SK-N-SH (cell line): Measurements from ENCODE around the gene GNAS-AS1. TPM values are rescaled to one million over a fixed set of nuclear protein-coding genes. Genes with fewer than 3 reads are reported as not detected.

Experiments used
- CTCF ChIA-PET: fragments of 300-600, 350-600 bp; formaldehyde crosslinking; extraction: SDS; loops from one replicate; lab custom pipeline; 2021; lab: Yijun Ruan, JAX
- POLR2A ChIA-PET: fragments of 350-600 bp; sonication (Branson Sonifier 250); formaldehyde crosslinking; extraction: SDS; loops from one replicate; lab custom pipeline; 2020; ENCODE audit warnings: antibody characterized with exemption, inconsistent platforms; lab: Yijun Ruan, JAX
- DNase-seq: peaks from one replicate; pipeline ENCODE4 v3.0.0; 2012
- H2AFZ ChIP-seq: fragments of 200-600 bp; sonication (generic); 2 replicates; pipeline ENCODE4 v1.8.1; 2016; ENCODE audit warnings: antibody characterized with exemption, mild to moderate bottlenecking, low read depth
- H3F3A ChIP-seq: fragments of 200-600 bp; sonication (generic); replicated peaks from 2 replicates; pipeline ENCODE3; 2016; ENCODE audit warnings: antibody characterized with exemption, mild to moderate bottlenecking; ENCODE audit not compliant: insufficient read depth
- H3K27ac ChIP-seq, 2 experiments: fragments of 200-500 bp in 1 of 2; fragments of 200-600 bp in 1 of 2; sonication (Bioruptor generic) in 1 of 2; sonication (generic), shearing (Covaris generic) in 1 of 2; 2 replicates each; pipeline versions ENCODE4 v1.5.1 to v1.6.1; 2014 to 2016; ENCODE audit warnings: low read depth in 2 of 2, inconsistent platforms in 1 of 2, low read length in 1 of 2, mild to moderate bottlenecking in 1 of 2, mixed read lengths in 1 of 2
- H3K27me3 ChIP-seq: fragments of 200-600 bp; sonication (generic), shearing (Covaris generic); 2 replicates; pipeline ENCODE4 v1.6.1; 2016; ENCODE audit warnings: mixed run types; ENCODE audit not compliant: insufficient read depth
- H3K36me3 ChIP-seq, 2 experiments: fragments of 200-500 bp in 1 of 2; fragments of 200-600 bp in 1 of 2; sonication (Bioruptor generic) in 1 of 2; sonication (generic) in 1 of 2; replicated peaks in 1 of 2; 2 replicates each; pipeline versions ENCODE3 to v1.5.1; 2014 to 2016; ENCODE audit warnings: low read length in 1 of 2, mild to moderate bottlenecking in 1 of 2; ENCODE audit not compliant: insufficient read depth in 2 of 2, control insufficient read depth in 1 of 2
- H3K4me1 ChIP-seq, 2 experiments: fragments of 200-500 bp in 1 of 2; fragments of 200-600 bp in 1 of 2; sonication (Bioruptor generic) in 1 of 2; sonication (generic), shearing (Covaris generic) in 1 of 2; 2 replicates each; pipeline versions ENCODE4 v1.5.1 to v1.6.1; 2014 to 2016; ENCODE audit warnings: low read depth in 1 of 2, low read length in 1 of 2, mixed run types in 1 of 2; ENCODE audit not compliant: insufficient read depth in 2 of 2, control insufficient read depth in 1 of 2
- H3K4me2 ChIP-seq: fragments of 200-600 bp; sonication (generic), shearing (Covaris generic); 2 replicates; pipeline ENCODE4 v1.6.1; 2017; ENCODE audit warnings: mixed run types
- H3K4me3 ChIP-seq, 2 experiments: fragments of 200-500 bp in 1 of 2; fragments of 200-600 bp in 1 of 2; sonication (Bioruptor generic) in 1 of 2; sonication (generic), shearing (Covaris generic) in 1 of 2; 2 replicates each; pipeline versions ENCODE4 v1.5.1 to v1.8.1; 2014 to 2016; ENCODE audit warnings: low read depth in 2 of 2, inconsistent platforms in 1 of 2, low read length in 1 of 2, mild to moderate bottlenecking in 1 of 2, mixed read lengths in 1 of 2, moderate library complexity in 1 of 2
- H3K79me2 ChIP-seq: fragments of 200-600 bp; sonication (generic); 2 replicates; pipeline ENCODE4 v1.8.1; 2017; ENCODE audit warnings: mild to moderate bottlenecking; ENCODE audit not compliant: insufficient read depth
- H3K9ac ChIP-seq: fragments of 200-600 bp; sonication (generic); 2 replicates; pipeline ENCODE4 v1.6.1; 2017; ENCODE audit warnings: mixed run types
- H3K9me2 ChIP-seq: fragments of 200-600 bp; sonication (generic); 2 replicates; pipeline ENCODE4 v1.6.1; 2017; ENCODE audit warnings: mixed run types
- H3K9me3 ChIP-seq: fragments of 200-600 bp; sonication (generic); 2 replicates; pipeline ENCODE4 v1.6.1; 2017; ENCODE audit warnings: mixed run types, mild to moderate bottlenecking, moderate library complexity
- H4K20me1 ChIP-seq: fragments of 200-600 bp; sonication (generic); 2 replicates; pipeline ENCODE4 v1.6.1; 2017; ENCODE audit warnings: mild to moderate bottlenecking, mixed run types; ENCODE audit not compliant: insufficient read depth
- ELF1 ChIP-seq: IDR thresholded peaks from 2 replicates; pipeline ENCODE4 v1.4.0; 2012
- FOSL2 ChIP-seq: IDR thresholded peaks from 2 replicates; pipeline ENCODE4 v1.4.0; 2012; ENCODE audit warnings: low read depth, mild to moderate bottlenecking, moderate library complexity, borderline replicate concordance
- FOXM1 ChIP-seq: IDR thresholded peaks from 2 replicates; pipeline ENCODE4 v1.4.0; 2012; ENCODE audit warnings: low read depth, mild to moderate bottlenecking
- JUND ChIP-seq: IDR thresholded peaks from 2 replicates; pipeline ENCODE4 v1.4.0; 2012
- MEF2A ChIP-seq: IDR thresholded peaks from 2 replicates; pipeline ENCODE4 v1.4.0; 2012; ENCODE audit warnings: low read depth, borderline replicate concordance
- PBX3 ChIP-seq: IDR thresholded peaks from 2 replicates; pipeline ENCODE4; 2012
- POLR2AphosphoS5 ChIP-seq: IDR thresholded peaks from 2 replicates; pipeline ENCODE4 v1.6.1; 2012; ENCODE audit warnings: low read depth, low read length
- RAD21 ChIP-seq: IDR thresholded peaks from 2 replicates; pipeline ENCODE4 v1.6.1; 2012; ENCODE audit warnings: mild to moderate bottlenecking, low read length
- RCOR1 ChIP-seq: fragments of 150-350 bp; IDR thresholded peaks from 2 replicates; pipeline ENCODE4 v1.6.1; 2017; ENCODE audit warnings: antibody characterized with exemption, low read length
- REST ChIP-seq: IDR thresholded peaks from 2 replicates; pipeline ENCODE4 v1.6.1; 2012; ENCODE audit warnings: mild to moderate bottlenecking, low read depth, low read length, moderate library complexity
- RXRA ChIP-seq: IDR thresholded peaks from 2 replicates; pipeline ENCODE4 v1.4.0; 2012; ENCODE audit warnings: low read depth, mild to moderate bottlenecking, borderline replicate concordance
- SIN3A ChIP-seq: IDR thresholded peaks from 2 replicates; pipeline ENCODE4 v1.6.1; 2012; ENCODE audit warnings: low read depth, mild to moderate bottlenecking, low read length, moderate library complexity, borderline replicate concordance
- SMC3 ChIP-seq: IDR thresholded peaks from 2 replicates; pipeline ENCODE4 v1.6.1; 2012; ENCODE audit warnings: low read depth, low read length, improper control_type of control experiment
- USF1 ChIP-seq: IDR thresholded peaks from 2 replicates; pipeline ENCODE4 v1.4.0; 2012; ENCODE audit warnings: low read depth, borderline replicate concordance
- ZBTB33 ChIP-seq: IDR thresholded peaks from 2 replicates; pipeline ENCODE4 v1.4.0; 2012; ENCODE audit warnings: low read depth, borderline replicate concordance
- WGBS: methylation state at CpG from one replicate; pipeline ENCODE4 v1.1.6; 2017; ENCODE audit warnings: low lambda C conversion rate; 5-methylcytosine and 5-hydroxymethylcytosine counted together
- polyA plus RNA-seq, 3 experiments: library from polyadenylated mRNA; depleted of rRNA; stranded (reverse); fragments of >200 nt; gene quantifications; 2 replicates each; pipeline ENCODE4 v1.2.3, GENCODE V29; 2012

Gene GNAS-AS1
- polyA plus RNA-seq, 1 of the 3 experiments (the other 2 are of a cell fraction), result 1.5 TPM

- TF ChIP-seq RXRA, result no peak
- TF ChIP-seq FOSL2, result peak; percentile 58; the same call in 1 of the 2 replicates
- TF ChIP-seq SIN3A, result no peak
- TF ChIP-seq ZBTB33, result no peak
- TF ChIP-seq JUND, result peak; percentile 38; the same call in 1 of the 2 replicates
- peak; percentile 52 for TF ChIP-seq PBX3
- Histone ChIP-seq H3F3A (peaks cover 4% of the 10 kb centered on the region), H3K27me3 (no peaks in the 10 kb centered on the region), H3K4me3 (no peak overlapping the region), H3K36me3 (no peaks in the 10 kb centered on the region), H3K9me2 (no peaks in the 10 kb centered on the region), H3K4me2 (peak overlapping the region; percentile 59), H2AFZ (peak overlapping the region; percentile 42), H3K9me3 (no peaks in the 10 kb centered on the region), H3K27ac (peak overlapping the region; percentile 24 to 75), H4K20me1 (no peaks in the 10 kb centered on the region), H3K79me2 (no peaks in the 10 kb centered on the region), H3K9ac (peak overlapping the region; percentile 23; the same call in 1 of the 2 replicates), H3K4me1 (peaks cover 0 to 55% of the 10 kb centered on the region in 2 experiments; a peak in 3 of 4 replicates)
- DNase-seq, result no peak
- WGBS, result 56% methylated on average over 11 of the region's 12 CpGs
- ChIA-PET POLR2A (no interaction called here), CTCF (interaction anchor here (1.2 to 5.9 kb wide), 6 partner anchors 347 to 580 kb away, joined by 3 to 27 read pairs (median 7); no protein-coding TSS in a partner anchor)
Measured at GRCh38 chr20:58875541-58876134, 24.9 kb upstream of the GNAS-AS1 start.

- POLR2A ChIA-PET, result interaction anchor here (0.6 kb wide), 1 partner anchor 15 kb away, joined by 3 read pairs; no protein-coding TSS in a partner anchor
Measured at GRCh38 chr20:58875111-58875510, 24.4 kb upstream of the GNAS-AS1 start.

More at GRCh38 chr20:58875111-58875510, 24.4 kb upstream of the GNAS-AS1 start:
- Histone ChIP-seq H3K4me2 (peak overlapping the region; percentile 59), H4K20me1 (no peaks in the 10 kb centered on the region), H3K9me3 (no peaks in the 10 kb centered on the region), H3K79me2 (no peaks in the 10 kb centered on the region), H3K27ac (peak overlapping the region; percentile 24 to 75; a peak in 3 of 4 replicates), H3K36me3 (no peaks in the 10 kb centered on the region), H3K9ac (no peak overlapping the region), H3F3A (peaks cover 4% of the 10 kb centered on the region), H3K4me3 (no peak overlapping the region), H3K9me2 (no peaks in the 10 kb centered on the region), H3K27me3 (no peaks in the 10 kb centered on the region), H2AFZ (peak overlapping the region; percentile 42; the same call in 1 of the 2 replicates), H3K4me1 (peaks cover 0 to 55% of the 10 kb centered on the region in 2 experiments; a peak in 3 of 4 replicates)
- 93% methylated on average over 3 of the region's 3 CpGs for WGBS
- CTCF ChIA-PET, result interaction anchor here (1.0 to 5.9 kb wide), 5 partner anchors 157 to 580 kb away, joined by 3 to 27 read pairs (median 10); partner anchors contain the start of gene ATP5F1E
- TF ChIP-seq RXRA (no peak), FOXM1 (no peak), FOSL2 (no peak), JUND (no peak), SMC3 (no peak), RAD21 (no peak), REST (no peak), MEF2A (no peak), USF1 (no peak), ELF1 (no peak), RCOR1 (no peak), POLR2AphosphoS5 (no peak)
- no peak for DNase-seq
